NCI-H82 (cell line): ENCODE results near the gene EMC6.
A peak's percentile ranks its signal among the peaks of the same experiment; 100 is the strongest.

ENCODE experiments used
- DNase-seq: peaks from one replicate; lab custom pipeline; 2025; lab: John Stamatoyannopoulos, UW

The EMC6 gene

DNA sequence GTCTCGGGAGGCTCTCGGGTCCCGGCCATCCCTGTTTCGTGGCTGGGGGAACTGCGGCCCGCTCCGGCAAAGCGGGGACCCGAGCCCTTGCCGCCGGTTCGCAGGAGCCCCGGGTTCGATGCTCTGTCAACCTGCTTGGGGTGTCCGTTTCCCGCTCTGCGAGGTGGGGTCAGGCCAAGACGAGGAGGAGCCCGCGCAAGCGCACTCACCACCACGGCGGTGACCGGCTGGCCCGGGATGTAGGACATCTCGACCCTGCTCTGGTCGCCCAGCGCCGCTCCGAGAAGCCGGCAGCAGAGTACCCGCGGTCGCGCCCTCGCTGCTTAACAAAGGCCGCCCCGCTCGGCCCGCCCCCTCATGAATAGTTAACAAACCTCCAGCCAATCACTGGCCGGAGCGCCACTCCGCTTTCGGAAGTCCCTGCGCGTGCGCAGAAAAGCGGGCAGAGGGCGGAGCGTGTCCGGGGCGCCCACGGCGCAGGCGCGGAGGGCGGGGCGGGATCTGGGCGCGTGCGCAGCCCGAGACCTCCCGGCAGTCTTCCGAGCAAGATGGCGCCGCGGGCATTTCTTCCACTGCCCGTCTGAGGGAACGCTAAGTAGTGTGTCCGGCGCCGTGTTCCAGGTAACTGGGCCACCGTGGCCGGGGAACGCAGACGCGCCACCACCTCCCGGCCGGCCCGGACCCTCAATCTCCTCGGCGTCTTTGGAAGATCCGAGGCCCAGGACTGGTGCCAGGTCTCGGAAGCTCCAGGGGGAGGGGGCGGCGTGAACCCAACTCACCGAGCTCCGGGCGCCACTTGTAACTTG is at the start of gene EMC6, which contains the start of gene TAX1BP3:
TSS of gene EMC6 (plus strand) at position 534 of the 806 bp plus-strand sequence. CDS start 335 bp downstream, outside the sequence.
TSS of gene TAX1BP3 (minus strand) at position 300 of the 806 bp plus-strand sequence. CDS start at position 248, 52 bp downstream.
- peak; percentile 100 for DNase-seq

DNA sequence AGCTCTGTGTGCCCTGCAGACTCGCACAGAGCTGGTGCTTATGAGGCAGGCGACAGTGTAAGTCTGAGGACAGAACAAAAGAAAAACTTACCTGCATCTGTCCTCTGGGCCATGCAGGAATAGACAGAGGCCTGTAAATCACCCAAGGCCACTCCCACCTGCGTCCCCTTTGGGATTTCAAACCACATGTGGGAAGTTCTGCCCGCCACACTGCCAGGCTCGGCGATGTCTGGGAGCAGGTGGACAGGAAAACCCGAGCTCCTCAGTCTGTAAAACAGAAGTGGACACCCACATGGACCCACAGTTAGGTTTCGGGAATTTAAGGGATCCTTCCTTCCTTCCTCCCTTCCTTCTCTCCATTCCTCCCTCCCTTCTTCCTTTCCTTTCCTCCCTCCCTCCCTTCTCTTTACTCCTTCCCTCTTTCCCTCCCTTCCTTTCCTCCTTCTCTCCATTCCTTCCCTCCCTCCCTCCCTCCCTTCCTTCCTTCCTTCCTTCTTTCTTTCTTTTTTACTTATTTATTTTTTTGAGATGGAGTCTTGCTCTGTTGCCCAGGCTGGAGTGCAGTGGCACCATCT is 47.4 kb upstream of the EMC6 start:
- DNase-seq, result no peak

DNA sequence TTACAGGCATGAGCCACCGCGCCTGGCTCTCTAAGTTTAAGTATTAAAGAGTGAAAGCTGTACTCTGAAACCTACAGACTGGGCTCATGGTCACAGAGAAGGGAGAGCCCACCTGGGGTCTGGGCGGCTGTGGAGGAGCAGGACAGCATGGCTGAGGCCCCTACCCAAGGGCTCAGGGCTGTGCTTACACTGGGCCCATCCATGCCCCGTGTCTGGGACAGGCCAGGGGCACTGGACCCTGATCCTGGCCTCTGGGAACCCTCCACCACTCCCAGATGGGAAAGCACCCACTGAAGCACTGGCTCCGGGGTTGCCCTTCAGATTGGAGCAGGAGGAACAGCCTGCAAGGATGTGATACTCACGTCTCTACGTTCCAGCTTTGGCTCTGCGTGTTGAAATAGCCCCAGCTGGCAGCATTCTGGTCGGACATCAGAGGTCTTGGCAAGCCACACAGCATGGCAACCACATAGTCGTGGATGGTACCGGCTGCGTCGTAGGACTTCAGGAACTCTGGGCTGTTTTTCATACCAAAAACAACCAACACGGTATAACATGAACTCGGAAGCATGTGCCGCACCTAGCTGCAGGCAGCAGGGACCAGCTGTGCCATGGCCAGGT is 45.5 kb upstream of the EMC6 start:
- no peak for DNase-seq

DNA sequence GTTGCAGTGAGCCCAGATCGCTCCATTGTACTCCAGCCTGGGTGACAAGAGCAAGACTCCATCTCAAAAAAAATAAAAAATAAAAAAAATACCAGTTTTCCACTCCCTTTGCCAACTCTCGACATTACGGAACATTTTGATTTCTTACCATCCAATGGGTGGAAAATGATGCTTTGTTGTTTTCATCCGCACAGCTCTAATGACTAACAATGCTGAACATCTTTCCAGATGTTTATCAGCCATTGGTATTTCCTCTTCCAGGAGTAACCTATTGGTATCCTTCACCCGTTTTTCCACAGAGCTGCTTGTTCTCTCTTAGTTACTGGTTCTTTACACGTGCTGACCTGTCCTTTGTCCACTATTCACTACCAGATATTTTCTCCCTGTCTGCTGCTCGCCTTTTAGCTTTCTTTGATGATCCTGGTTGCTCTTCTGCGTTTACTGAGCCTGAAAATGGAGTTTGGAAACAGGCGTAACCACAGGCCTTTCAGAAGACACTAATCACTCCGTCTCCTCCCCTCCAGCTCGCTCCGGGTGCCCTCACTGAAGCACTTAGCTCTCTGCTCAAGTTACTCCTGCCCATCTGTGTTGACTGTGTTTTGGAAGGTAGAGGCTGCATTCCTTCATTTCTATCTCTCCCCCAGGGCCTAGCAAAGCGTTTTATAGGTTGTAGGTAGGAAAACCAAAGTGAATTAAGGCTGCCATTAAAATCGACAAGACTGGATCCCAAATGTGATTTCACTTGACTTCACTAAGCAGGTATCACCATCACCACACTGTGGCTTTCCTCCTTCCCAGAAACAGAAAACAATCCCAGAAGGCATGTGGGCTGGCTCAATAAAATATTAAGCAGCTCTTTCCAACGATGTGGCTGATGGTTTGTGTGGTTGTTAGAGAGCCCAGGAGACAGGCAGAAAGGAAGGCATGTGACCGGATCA is 41.5 kb upstream of the EMC6 start:
- DNase-seq, result no peak

DNA sequence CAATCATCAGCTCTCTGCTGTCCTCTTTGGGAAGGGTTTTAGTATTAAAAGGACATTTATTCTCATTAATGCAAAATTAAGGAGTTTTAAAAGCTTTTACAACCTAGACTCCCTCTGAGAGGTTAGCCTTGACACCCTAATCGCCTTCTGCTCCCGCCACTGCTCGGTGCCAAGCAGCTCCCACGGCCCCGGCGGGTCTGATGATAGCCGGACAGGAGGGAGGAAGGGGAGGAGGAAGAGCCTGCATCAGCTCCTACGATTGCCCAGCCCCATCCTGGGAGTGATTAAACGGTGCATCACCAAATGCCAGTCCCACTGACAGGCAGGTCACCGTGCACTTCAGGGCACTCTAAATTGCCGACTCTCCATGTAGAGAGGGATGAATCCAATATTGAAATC is 40.8 kb upstream of the EMC6 start:
- DNase-seq, result no peak

DNA sequence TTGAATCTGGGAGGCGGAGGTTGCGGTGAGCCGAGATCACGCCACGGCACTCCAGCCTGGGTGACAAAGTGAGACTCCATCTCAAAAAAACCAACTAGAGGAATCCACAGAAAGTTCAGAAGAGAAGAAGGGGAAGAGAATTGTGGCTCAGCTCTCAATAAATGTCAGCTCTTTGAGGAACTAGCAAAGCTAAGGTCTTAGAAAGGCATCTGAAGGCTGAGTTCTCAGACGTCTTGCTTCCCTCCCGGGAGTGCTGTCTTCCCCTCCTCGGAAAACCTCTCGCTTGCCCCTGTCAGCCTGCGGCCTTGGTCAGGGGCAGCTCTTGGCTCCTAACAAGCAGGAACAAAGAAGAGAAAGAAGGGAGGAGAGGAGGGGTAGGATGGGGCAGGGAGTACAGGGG is 37.8 kb upstream of the EMC6 start:
- DNase-seq, result no peak

DNA sequence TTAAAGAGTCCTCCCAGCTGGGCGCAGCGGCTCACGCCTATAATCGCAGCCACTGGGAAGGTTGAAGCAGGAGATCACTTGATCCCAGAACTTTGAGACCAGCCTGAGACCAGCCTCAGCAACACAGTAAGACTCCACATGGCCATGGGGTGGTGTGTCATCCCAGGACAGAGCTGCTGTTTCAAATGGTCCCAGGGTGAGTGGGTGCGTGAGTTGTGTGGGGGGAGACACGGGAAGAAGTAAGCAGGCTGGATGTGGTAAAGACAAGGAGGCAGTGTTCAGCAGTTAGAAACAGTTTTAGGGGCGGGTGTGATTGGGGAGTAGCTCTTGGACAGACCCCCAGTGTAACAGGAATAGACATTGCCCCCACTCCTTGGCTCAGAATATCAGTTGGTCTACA is 36.3 kb upstream of the EMC6 start:
- no peak for DNase-seq

DNA sequence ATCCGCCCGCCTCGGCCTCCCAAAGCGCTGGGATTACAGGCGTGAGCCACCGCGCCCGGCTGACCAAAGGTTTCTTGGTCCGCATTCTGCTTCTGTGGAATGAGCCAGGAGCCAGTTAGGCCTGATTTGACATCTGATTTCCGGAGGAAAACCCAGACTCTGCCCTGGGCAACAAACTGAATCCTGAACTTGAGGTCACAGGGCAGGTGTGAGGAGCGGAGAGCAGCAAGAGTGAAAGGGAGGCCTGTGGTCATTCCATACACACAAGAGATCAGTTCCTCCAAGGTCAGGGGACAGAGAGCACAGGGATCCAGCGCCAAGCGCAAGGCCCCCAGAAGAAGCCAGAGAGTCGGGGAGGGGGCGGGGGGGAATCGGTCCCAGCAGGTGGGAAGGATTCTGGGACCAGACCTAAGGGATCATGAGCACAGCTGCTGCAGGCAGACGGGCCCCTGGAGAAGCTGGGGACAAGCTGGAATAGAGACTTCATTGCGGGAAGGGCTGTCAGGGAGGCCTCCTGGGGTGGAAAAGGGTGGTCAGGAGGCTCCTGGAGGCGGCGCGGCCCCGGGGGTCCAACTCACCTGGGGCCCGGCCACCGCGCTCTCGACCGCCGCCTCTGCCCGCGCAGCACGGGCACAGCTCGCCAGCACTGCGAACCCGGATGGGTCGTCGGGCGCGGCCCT is 33.0 kb upstream of the EMC6 start:
- peak; percentile 73 for DNase-seq

DNA sequence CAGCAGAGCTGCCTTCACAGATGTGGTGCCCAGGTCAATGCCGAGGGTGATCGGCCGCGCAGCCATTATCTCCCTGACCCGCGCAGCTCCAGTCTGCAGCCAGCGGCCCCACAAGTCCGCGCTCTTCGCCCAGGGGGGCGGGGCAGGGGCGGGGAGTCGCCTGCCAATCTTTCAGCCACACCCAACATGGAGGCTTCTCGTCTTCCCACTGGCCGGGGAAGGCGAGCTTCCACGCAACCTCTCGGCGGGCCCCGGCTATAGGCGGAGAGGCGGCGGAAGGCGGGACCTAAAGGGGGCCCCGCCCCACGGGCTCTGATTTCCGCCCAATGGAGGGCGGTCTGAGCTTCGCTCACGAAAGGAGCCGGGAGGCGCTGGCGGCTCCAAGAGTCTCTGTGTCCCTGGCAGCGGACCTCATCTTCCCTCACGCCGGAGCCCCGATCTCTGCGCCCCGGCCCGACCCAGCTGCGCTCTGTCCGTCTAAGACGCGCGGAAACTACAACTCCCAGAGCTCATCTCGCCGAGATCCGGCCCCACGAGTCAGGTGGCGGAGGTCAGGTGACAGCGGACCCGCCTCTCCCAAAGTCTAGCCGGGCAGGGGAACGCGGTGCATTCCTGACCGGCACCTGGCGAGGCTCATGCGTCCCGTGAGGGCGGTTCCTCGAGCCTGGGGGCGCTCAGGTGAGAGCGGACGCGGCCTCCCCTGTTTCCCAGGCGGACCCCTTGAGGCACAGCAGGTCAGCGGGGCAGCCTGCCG is 32.3 kb upstream of the EMC6 start, which contains the start of the genes CTNS and SHPK:
TSS of gene CTNS (plus strand) at position 607 of the 754 bp plus-strand sequence. CDS start 3,447 bp downstream, outside the sequence.
TSS of gene SHPK (minus strand) at position 97 of the 754 bp plus-strand sequence. CDS start at position 66, 31 bp downstream.
- DNase-seq, result peak; percentile 99

DNA sequence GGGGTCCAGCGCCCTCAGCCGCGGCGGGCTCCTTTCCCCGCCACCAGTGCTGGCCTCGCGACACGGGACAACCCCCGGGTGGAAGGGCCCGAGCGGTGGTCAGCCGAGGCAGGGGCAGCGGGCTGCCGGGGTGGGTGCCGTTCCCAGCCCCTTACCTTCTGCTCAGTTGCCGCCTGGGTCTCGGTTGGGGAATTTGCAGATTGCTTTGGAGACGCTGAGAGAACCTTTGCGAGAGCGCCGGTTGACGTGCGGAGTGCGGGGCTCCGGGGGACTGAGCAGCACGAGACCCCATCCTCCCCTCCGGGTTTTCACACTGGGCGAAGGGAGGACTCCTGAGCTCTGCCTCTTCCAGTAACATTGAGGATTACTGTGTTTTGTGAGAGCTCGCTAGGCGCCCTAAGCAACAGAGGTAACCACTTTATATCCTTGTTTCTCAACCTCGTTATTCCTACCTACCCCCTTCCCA is 31.7 kb upstream of the EMC6 start:
- peak; percentile 31 for DNase-seq

DNA sequence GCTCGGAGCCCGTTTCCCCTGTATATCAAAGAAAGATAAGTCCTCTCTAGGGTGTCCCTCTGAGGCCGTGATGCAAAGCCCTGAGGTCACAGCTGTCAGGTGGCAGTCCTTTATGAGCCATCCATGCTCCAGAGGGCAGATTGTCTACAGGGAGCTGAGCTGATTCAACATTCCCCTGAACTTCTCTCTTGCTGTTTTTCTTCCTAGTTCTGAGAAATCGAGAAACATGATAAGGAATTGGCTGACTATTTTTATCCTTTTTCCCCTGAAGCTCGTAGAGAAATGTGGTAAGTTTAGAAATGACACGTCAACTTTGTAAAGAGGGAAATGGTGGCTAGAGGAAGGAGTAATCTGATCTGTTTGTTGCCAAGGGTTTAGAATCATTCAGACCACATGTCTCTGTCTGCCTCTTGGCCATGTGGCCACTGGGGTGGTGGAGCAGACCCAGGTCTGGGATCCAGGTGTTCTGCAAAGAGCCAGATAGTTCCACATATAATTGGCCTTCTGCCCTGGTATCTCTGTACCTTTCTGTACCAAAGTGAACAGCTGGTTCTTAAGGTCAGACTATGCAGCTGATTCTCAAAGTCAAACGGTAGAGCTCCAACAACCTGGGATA is 28.5 kb upstream of the EMC6 start:
- peak; percentile 54 for DNase-seq

DNA sequence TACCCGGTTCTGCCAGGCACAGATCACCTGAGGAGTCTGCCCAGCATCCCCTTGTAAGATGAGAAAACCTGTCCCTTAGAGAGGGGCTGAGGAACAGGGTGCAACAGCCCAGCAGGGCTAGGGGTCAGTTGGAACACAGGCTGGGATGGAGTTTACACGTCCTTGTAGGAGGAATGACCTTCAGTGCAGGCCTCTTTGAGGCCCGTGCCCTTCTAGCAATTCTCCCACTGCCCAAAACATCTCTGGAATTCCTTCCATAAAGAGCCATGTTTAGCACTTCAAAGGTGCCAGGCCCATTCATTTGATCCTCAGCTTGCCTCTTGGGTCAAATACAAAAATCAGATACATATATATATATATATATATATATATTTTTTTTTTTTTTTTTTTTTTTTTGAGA is 27.6 kb upstream of the EMC6 start:
- no peak for DNase-seq

DNA sequence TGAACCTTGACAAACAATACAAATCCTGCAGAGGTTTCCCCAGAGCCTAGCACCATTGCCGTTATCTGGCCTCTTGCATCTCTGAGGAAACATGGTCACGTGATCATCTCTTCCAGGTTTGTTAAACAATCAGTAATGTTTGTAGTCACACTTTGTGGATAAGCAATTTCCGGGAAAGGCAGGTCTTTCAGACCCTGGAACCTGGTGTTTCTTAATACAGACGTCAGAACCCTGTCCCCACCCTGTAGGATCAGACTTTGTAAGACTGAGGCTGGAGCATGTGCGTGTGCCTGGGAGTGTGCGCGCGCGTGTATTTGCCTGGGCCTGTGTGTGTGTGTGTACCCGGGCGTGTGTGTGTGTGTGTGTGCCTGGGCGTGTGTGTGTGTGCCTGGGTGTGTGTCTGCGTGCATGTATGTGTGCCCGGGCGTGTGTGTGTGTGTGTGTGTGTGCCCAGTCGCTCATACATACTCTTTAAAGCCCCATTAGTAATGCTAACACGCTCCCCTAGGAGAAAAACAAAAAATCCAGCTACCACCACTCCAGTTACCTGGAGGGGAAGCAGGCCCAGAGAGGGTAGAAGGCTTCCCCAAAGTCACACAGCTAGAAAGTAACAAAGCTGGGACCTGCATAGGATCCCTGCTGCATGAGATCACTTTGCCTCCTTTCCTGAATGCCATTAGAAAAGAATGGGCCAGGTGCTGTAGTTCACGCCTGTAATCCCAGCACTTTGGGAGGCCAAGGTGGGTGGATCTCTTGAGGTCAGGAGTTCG is 26.7 kb upstream of the EMC6 start:
- no peak for DNase-seq

DNA sequence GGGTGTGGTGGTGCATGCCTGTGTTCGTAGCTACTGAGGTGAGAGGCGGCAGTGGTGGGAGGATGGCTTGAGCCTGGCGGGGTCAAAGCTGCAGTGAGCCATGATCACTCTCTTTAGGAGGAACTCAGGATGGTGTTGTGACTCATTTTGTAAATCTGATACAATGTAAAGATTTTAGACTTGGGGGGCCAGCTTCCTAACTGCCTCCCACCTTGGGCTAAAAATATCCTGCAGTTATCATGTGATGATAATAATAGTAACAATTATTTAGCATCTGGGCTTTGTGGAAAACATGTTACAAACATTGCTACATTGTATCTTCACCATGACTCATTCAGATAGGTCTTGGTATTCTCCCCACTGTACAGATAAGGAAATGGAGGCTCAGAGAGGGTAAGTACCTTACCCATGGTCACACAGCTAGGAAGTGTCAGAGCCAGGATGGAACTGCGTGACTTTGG is 24.7 kb upstream of the EMC6 start:
- DNase-seq, result no peak

DNA sequence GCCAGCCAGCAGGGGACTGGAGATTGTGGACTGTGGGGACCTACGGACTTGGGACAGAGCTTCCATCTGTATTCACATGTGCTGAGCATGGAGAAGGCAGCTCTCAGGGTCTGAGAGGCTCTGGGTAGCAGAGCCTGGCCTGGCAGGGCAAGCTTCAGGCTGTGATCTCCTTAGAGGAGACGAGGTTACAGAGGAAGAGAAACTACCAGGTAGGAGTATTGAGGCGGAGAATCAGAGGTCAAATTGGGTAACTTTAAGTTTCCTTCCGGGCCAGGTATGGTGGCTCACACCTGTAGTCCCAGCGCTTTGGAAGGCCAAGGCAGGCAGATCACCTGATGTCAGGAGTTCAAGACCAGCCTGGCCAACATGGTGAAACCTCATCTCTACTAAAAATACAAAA is 23.3 kb upstream of the EMC6 start:
- DNase-seq, result no peak

DNA sequence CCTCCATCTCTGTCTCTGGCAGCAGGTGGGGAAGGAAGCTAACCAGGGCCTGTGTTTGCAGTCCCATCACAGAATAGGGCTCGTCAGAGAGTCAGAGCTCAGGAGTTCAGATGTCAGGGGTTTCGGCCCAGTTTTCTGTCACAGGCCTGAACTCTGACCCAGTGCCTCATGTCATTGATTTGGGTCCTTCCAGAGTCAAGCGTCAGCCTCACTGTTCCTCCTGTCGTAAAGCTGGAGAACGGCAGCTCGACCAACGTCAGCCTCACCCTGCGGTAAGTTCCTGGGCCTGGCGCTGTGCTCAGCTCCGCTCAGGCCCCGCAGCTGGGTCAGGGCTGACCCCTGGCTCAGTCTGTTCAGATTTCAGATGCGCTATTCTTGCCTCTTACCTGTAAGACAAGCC is 21.4 kb upstream of the EMC6 start:
- no peak for DNase-seq

DNA sequence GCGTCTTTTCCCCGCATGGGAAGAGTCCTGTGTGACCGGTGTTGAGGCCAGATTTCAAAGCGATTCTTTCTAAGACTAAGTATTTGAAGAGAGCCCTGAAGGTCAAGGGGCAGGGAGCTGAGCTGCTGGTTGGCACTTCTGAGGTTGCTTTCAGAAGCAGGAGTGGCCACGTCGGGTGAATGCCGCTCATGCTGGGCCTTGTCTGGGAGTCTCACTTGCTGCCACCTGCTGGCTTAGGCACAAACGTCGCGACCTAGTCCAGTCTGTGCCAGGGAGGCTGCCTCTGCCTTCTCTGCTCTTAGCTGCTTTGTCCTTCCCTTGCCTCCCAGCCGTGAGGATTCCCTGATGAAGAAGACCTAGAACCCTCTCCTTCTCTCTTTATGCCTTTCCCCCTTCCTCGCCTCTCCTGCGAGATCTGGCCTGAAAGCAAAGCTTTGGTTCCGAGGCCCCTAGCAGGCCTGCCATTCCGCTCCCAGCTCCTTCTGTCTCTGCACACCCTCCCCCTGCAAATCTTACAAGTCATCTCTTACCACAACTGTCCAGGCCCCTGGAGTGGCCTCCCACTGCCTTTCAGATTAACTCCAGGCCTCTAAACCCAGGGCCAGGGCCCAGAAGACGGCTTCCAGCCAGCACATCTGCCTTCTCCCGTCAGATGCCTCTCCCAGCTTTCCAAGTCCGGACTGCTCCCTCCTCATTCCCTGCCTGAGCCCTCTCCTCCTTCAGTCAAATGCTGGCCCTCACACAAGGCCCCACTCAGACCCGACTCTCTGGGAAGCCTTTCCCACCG is 20.6 kb upstream of the EMC6 start:
- DNase-seq, result peak; percentile 74

DNA sequence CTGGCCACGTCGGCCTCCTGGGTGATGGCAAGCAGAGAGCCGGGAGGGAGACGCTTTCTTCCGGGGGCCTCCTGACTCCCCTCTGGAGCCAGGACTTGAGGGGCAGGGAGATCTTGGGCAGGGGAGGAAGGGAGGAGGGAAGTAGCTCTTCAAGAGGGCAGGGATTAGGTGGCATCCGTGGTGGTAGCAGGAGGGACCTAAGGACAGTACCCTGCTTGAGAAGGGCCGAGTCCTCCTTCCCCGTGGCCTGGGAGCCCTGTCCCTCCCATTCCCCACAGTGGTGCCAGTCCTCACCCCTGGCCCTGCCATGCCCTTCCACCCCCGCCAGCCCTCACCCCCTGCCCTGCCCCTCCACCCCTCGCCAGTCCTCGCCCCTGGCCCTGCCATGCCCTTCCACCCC is 12.8 kb upstream of the EMC6 start:
- DNase-seq, result no peak
